Measurements from ENCODE around the gene FAM210A. TPM values are rescaled to one million over a fixed set of nuclear protein-coding genes. Genes with fewer than 3 reads are reported as not detected.

FAM210A gene
- total RNA-seq, 1 experiment from 2014 or later, result 17.4 TPM

- TF ChIP-seq ATF2 (CRISPR knock-in tag; IDR thresholded peaks at IDR 0.05; ENCODE audit: borderline replicate concordance, low read depth) (no peak), ETV6 (CRISPR knock-in tag; IDR thresholded peaks at IDR 0.05) (no peak), RELA (CRISPR knock-in tag; IDR thresholded peaks at IDR 0.05; ENCODE audit: borderline replicate concordance) (no peak), MXD4 (CRISPR knock-in tag; IDR thresholded peaks at IDR 0.05; ENCODE audit: borderline replicate concordance) (no peak), ATF1 (CRISPR knock-in tag; IDR thresholded peaks at IDR 0.05) (no peak), NFE2L1 (CRISPR knock-in tag; IDR thresholded peaks at IDR 0.05) (no peak), PRRX2 (CRISPR knock-in tag; IDR thresholded peaks at IDR 0.05) (no peak), GTF2I (CRISPR knock-in tag; conservative IDR thresholded peaks at IDR 0.05) (no peak), NR3C1 (CRISPR knock-in tag; conservative IDR thresholded peaks at IDR 0.05; ENCODE audit: low read depth) (no peak)
Measured at GRCh38 chr18:13730481-13730880, 4.1 kb upstream of the FAM210A start (continued).

DNA sequence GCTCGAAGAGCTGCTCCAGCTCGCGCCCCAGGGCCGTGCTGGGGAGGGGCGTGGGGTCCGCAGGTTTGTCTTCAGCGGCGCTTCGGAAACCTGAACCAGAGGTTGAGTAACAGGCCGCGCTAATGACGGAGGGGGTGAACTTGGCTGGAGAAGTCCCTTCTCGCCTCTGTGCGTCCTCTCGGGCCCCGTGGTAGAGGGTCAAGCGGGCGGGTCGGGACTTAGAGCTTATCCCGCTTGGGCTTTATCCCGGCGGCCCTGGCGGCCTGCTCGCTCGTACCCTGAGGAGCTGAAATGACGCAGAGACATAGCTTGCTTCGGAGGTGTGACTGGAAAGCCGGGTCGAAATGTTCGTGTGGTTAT lies 594 bp upstream of the FAM210A start:
- Mint-ChIP-seq H3K27ac (peak overlapping the region; percentile 94; the same call in 1 of the 2 replicates), H3K9me3 (no peaks in the 10 kb centered on the region), H3K4me1 (peaks cover 27% of the 10 kb centered on the region), H3K4me3 (peak overlapping the region; percentile 91), H3K27me3 (ENCODE audit: low read depth) (no peaks in the 10 kb centered on the region), H3K36me3 (peaks cover 5% of the 10 kb centered on the region)
- TF ChIP-seq ETV6 (CRISPR knock-in tag; IDR thresholded peaks at IDR 0.05) (no peak), FOXK1 (CRISPR knock-in tag; IDR thresholded peaks at IDR 0.05) (no peak), ERG (CRISPR knock-in tag; IDR thresholded peaks at IDR 0.05) (no peak), ZNF219 (CRISPR knock-in tag; IDR thresholded peaks at IDR 0.05; ENCODE audit: borderline replicate concordance) (no peak), NFE2L1 (CRISPR knock-in tag; IDR thresholded peaks at IDR 0.05) (no peak), RELA (CRISPR knock-in tag; IDR thresholded peaks at IDR 0.05; ENCODE audit: borderline replicate concordance) (no peak), NR3C1 (CRISPR knock-in tag; conservative IDR thresholded peaks at IDR 0.05; ENCODE audit: low read depth) (no peak)
- ChIA-PET CTCF (interaction anchor here (0.6 to 1.4 kb wide), 5 partner anchors 14 to 150 kb away, joined by 3 to 4 read pairs (median 3); no protein-coding TSS in a partner anchor), POLR2A (no interaction called here)
- peak; percentile 52 for DNase-seq (ENCODE audit: low spot score)
- ATAC-seq, result peak; percentile 41

GRCh38 chr18:13725566-13726231 lies 659 bp downstream of the FAM210A start:
- peak overlapping the region; percentile 91 for H3K4me3 Mint-ChIP-seq
- peak; percentile 43 for ATAC-seq
- CTCF ChIA-PET, result interaction anchor here (1.0 kb wide), 1 partner anchor 13 kb away, joined by 4 read pairs; no protein-coding TSS in a partner anchor

More at GRCh38 chr18:13725566-13726231, 659 bp downstream of the FAM210A start:
- no peak for DNase-seq (ENCODE audit: low spot score)
- Mint-ChIP-seq H3K27ac (no peak overlapping the region), H3K27me3 (ENCODE audit: low read depth) (no peaks in the 10 kb centered on the region), H3K36me3 (no peaks in the 10 kb centered on the region), H3K4me1 (peaks cover 27% of the 10 kb centered on the region), H3K9me3 (no peaks in the 10 kb centered on the region)
- POLR2A ChIA-PET, result no interaction called here
- TF ChIP-seq, protein P1, sequence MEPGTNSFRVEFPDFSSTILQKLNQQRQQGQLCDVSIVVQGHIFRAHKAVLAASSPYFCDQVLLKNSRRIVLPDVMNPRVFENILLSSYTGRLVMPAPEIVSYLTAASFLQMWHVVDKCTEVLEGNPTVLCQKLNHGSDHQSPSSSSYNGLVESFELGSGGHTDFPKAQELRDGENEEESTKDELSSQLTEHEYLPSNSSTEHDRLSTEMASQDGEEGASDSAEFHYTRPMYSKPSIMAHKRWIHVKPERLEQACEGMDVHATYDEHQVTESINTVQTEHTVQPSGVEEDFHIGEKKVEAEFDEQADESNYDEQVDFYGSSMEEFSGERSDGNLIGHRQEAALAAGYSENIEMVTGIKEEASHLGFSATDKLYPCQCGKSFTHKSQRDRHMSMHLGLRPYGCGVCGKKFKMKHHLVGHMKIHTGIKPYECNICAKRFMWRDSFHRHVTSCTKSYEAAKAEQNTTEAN (CRISPR knock-in tag; IDR thresholded peaks at IDR 0.05), result no peak
- TF ChIP-seq ATF3 (CRISPR knock-in tag; conservative IDR thresholded peaks at IDR 0.05) (no peak), SMAD3 (CRISPR knock-in tag; IDR thresholded peaks at IDR 0.05; ENCODE audit: borderline replicate concordance) (no peak), GABPB1 (CRISPR knock-in tag; IDR thresholded peaks at IDR 0.05) (no peak), TEAD4 (CRISPR knock-in tag; IDR thresholded peaks at IDR 0.05) (no peak), CREB1 (CRISPR knock-in tag; IDR thresholded peaks at IDR 0.05) (no peak), CBFB (CRISPR knock-in tag; IDR thresholded peaks at IDR 0.05; ENCODE audit: low read depth) (no peak), MXD4 (CRISPR knock-in tag; IDR thresholded peaks at IDR 0.05; ENCODE audit: borderline replicate concordance) (no peak), PRRX2 (CRISPR knock-in tag; IDR thresholded peaks at IDR 0.05) (no peak)
